Transverse colon (tissue), 4 donors: ENCODE results near the gene GMNN. TPM values are rescaled to one million over a fixed set of nuclear protein-coding genes. Genes with fewer than 3 reads are reported as not detected.

Experiments
- DNase-seq: peaks from one replicate; pipeline ENCODE4 v3.0.0-alpha.2; 2019
- H3K27ac ChIP-seq, 4 donors: fragments of 200-600 bp; sonication (generic); 2 replicates each; pipeline ENCODE4 v1.5.1; 2016 to 2018; ENCODE audit warnings: inconsistent platforms in 4 of 4
- H3K27me3 ChIP-seq: fragments of 200-600 bp; sonication (generic); 2 replicates; pipeline ENCODE4 v1.5.1; 2017; ENCODE audit warnings: inconsistent platforms
- H3K36me3 ChIP-seq, 4 donors: fragments of 200-600 bp; sonication (generic); 2 replicates each; pipeline ENCODE4 v1.5.1; 2017 to 2019; ENCODE audit warnings: inconsistent platforms in 4 of 4
- H3K4me1 ChIP-seq, 4 donors: fragments of 200-600 bp; sonication (generic); 2 replicates each; pipeline ENCODE4 v1.5.1; 2017 to 2020; ENCODE audit warnings: inconsistent platforms in 4 of 4
- H3K4me3 ChIP-seq, 4 donors: fragments of 200-600 bp; sonication (generic); 1 replicate in 1 of 4; 2 replicates in 3 of 4; pipeline versions ENCODE4 v1.5.1 to v1.6.1; 2017 to 2019; ENCODE audit warnings: inconsistent platforms in 4 of 4
- H3K9me3 ChIP-seq, 2 donors: fragments of 200-600 bp; sonication (generic); 2 replicates each; pipeline ENCODE4 v1.5.1; 2017 to 2019; ENCODE audit warnings: inconsistent platforms in 2 of 2
- CTCF ChIP-seq, 5 experiments: fragments of 200-600 bp in 3 of 5; fragments of 450-650 bp in 2 of 5; sonication (generic) in 3 of 5; IDR thresholded peaks; 1 replicate in 2 of 5; 2 replicates in 3 of 5; pipeline ENCODE4 v1.5.1; 2016 to 2017; ENCODE audit warnings: antibody characterized with exemption in 5 of 5, inconsistent platforms in 3 of 5, mild to moderate bottlenecking in 2 of 5, moderate library complexity in 1 of 5
- EP300 ChIP-seq: sonication (generic); formaldehyde crosslinking; IDR thresholded peaks from one replicate; pipeline ENCODE4 v1.6.1; 2017; ENCODE audit warnings: antibody characterized with exemption, low read depth
- POLR2A ChIP-seq: fragments of 450-650 bp; IDR thresholded peaks from one replicate; pipeline ENCODE4 v1.6.1; 2016; ENCODE audit warnings: antibody characterized with exemption, mild to moderate bottlenecking, moderate library complexity
- POLR2AphosphoS5 ChIP-seq, 3 donors: sonication (generic); formaldehyde crosslinking; IDR thresholded peaks; one replicate each; pipeline ENCODE4 v1.6.1; 2016; ENCODE audit warnings: antibody characterized with exemption in 3 of 3
- WGBS, 2 donors: methylation state at CpG; one replicate each; pipeline ENCODE4 v1.1.5; 2018; ENCODE audit warnings: low coverage in 1 of 2; 5-methylcytosine and 5-hydroxymethylcytosine counted together
- in situ Hi-C, 4 donors: fragments of 200-750 bp; cut with MboI; loops; one replicate each; pipeline versions ENCODE4 v1.15.0 to v1.15.1; 2017; ENCODE audit warnings: low sequenced_read_pairs in 3 of 4, low pct_ligation_motif_present in 1 of 4, low pct_unique_long_range_greater_than_20kb in 1 of 4
- intact Hi-C: fragments of 100-400 bp; cut with DNase I; formaldehyde crosslinking; loops from one replicate; pipeline ENCODE4 v1.15.1; 2023; ENCODE audit warnings: low total_unique reads
- total RNA-seq, 4 donors: library from RNA; depleted of rRNA; stranded (reverse); fragments of >200 nt; gene quantifications; one replicate each; pipeline ENCODE4 v1.1.0, GENCODE V29; 2016

Gene GMNN
- total RNA-seq, 4 donors from 2014 or later: 8.2 to 45.7 (median 23.2) TPM

- H3K27ac ChIP-seq: no peak overlapping the region
- H3K4me1 ChIP-seq: no peaks in the 10 kb centered on the region
- DNase-seq: no peak
- in situ Hi-C loops: no loop called here
- intact Hi-C loops: no loop called here
- WGBS, 2 donors: 75% methylated on average over 2 of the region's 2 CpGs; no CpG with 5 or more reads in 1 of the 2 donors
- TF ChIP-seq CTCF (IDR thresholded peaks at IDR 0.05) (no peak), POLR2A (no peak), EP300 (no peak), POLR2AphosphoS5 (IDR thresholded peaks at IDR 0.05) (no peak)
- no peak overlapping the region for H3K4me3 ChIP-seq
- no peaks in the 10 kb centered on the region for H3K36me3 ChIP-seq
- H3K9me3 ChIP-seq: no peaks in the 10 kb centered on the region
- no peaks in the 10 kb centered on the region for H3K27me3 ChIP-seq
Observed at GRCh38 chr6:24825130-24825630, 50.4 kb downstream of the GMNN start.

GRCh38 chr6:24827162-24827561 is 52.4 kb downstream of the GMNN start:
- Histone ChIP-seq H3K9me3 (no peaks in the 10 kb centered on the region), H3K4me3 (no peak overlapping the region), H3K27me3 (no peaks in the 10 kb centered on the region), H3K4me1 (no peaks in the 10 kb centered on the region), H3K36me3 (no peaks in the 10 kb centered on the region), H3K27ac (no peak overlapping the region)
- 25 to 66% methylated on average over 1 to 3 of the region's 3 CpGs for WGBS, 2 donors
- TF ChIP-seq EP300 (no peak), POLR2AphosphoS5 (IDR thresholded peaks at IDR 0.05) (no peak), CTCF (IDR thresholded peaks at IDR 0.05) (no peak), POLR2A (no peak)
- in situ Hi-C loops (no loop called here), intact Hi-C loops (no loop called here)
- no peak for DNase-seq

- Histone ChIP-seq H3K27ac (no peak overlapping the region), H3K9me3 (no peaks in the 10 kb centered on the region), H3K4me3 (no peak overlapping the region), H3K27me3 (no peaks in the 10 kb centered on the region), H3K4me1 (no peaks in the 10 kb centered on the region), H3K36me3 (no peaks in the 10 kb centered on the region)
- intact Hi-C loops (no loop called here), in situ Hi-C loops (no loop called here)
- TF ChIP-seq EP300 (no peak), POLR2AphosphoS5 (IDR thresholded peaks at IDR 0.05) (no peak), POLR2A (no peak), CTCF (IDR thresholded peaks at IDR 0.05) (no peak)
- no peak for DNase-seq
- WGBS, 2 donors: 88 to 97% methylated on average over 6 to 8 of the region's 8 CpGs
Observed at GRCh38 chr6:24827970-24828369, 53.2 kb downstream of the GMNN start.

- Histone ChIP-seq H3K27me3 (no peaks in the 10 kb centered on the region), H3K9me3 (no peaks in the 10 kb centered on the region), H3K4me1 (no peaks in the 10 kb centered on the region), H3K36me3 (no peaks in the 10 kb centered on the region), H3K27ac (no peak overlapping the region), H3K4me3 (no peak overlapping the region)
- in situ Hi-C loops: no loop called here
- TF ChIP-seq POLR2A (no peak), EP300 (no peak), POLR2AphosphoS5 (IDR thresholded peaks at IDR 0.05) (no peak)
- WGBS, 2 donors: 73 to 94% methylated on average over 2 to 3 of the region's 3 CpGs
- intact Hi-C loops: no loop called here
- DNase-seq: no peak
Observed at GRCh38 chr6:24829657-24830056, 54.9 kb downstream of the GMNN start.
